Ovary (tissue), 9 donors: Measurements from ENCODE around the gene QSOX2. TPM values are rescaled to one million over a fixed set of nuclear protein-coding genes. Genes with fewer than 3 reads are reported as not detected.

ENCODE experiments used
- DNase-seq, 5 donors: peaks; one replicate each; pipeline ENCODE4 v3.0.0-alpha.2; 2019 to 2020
- H3K27ac ChIP-seq, 2 donors: fragments of 200-600 bp; one replicate each; pipeline versions ENCODE4 v1.5.1 to v1.8.0; 2019 to 2022
- H3K27me3 ChIP-seq: fragments of 200-600 bp; one replicate; pipeline ENCODE4 v1.8.0; 2022
- H3K36me3 ChIP-seq: fragments of 200-600 bp; sonication (generic); one replicate; pipeline ENCODE4 v1.5.1; 2019
- H3K4me1 ChIP-seq: one replicate; pipeline ENCODE4 v1.8.1; 2013; ENCODE audit warnings: mild to moderate bottlenecking, moderate library complexity; ENCODE audit not compliant: insufficient read depth
- H3K4me3 ChIP-seq: fragments of 200-600 bp; sonication (generic); one replicate; pipeline ENCODE4 v1.5.1; 2017
- H3K9me3 ChIP-seq, 2 donors: fragments of 200-600 bp in 1 of 2; sonication (generic) in 1 of 2; one replicate each; pipeline versions ENCODE4 v1.5.1 to v1.8.1; 2013 to 2019; ENCODE audit warnings: mild to moderate bottlenecking in 1 of 2, moderate library complexity in 1 of 2
- CTCF ChIP-seq, 3 donors: fragments of 450-650 bp in 2 of 3; fragments of 200-600 bp in 1 of 3; IDR thresholded peaks; one replicate each; pipeline versions ENCODE4 v1.5.1 to v1.8.0; 2016 to 2022; ENCODE audit warnings: antibody characterized with exemption in 3 of 3, mild to moderate bottlenecking in 1 of 3
- EP300 ChIP-seq: sonication (generic); formaldehyde crosslinking; IDR thresholded peaks from one replicate; pipeline ENCODE4 v1.6.1; 2017; ENCODE audit warnings: antibody characterized with exemption
- POLR2A ChIP-seq: fragments of 450-650 bp; IDR thresholded peaks from one replicate; pipeline ENCODE4 v1.6.1; 2017; ENCODE audit warnings: antibody characterized with exemption, mild to moderate bottlenecking, moderate library complexity
- WGBS, 3 donors: extraction: QIAGEN DNeasy Blood & Tissue Kit in 1 of 3; methylation state at CpG; one replicate each; pipeline versions ENCODE4 v1.1.5 to v1.1.7; 2013 to 2017; 5-methylcytosine and 5-hydroxymethylcytosine counted together
- intact Hi-C, 4 donors: fragments of 100-400 bp; cut with DNase I; formaldehyde crosslinking; loops; one replicate each; pipeline versions ENCODE4 v1.11.0 to v1.15.1; 2022 to 2023
- polyA plus RNA-seq, 2 donors: library from polyadenylated mRNA; stranded (reverse); fragments of 200-250 nt in 1 of 2; fragments of 350-450 nt in 1 of 2; fragmentation: Illumina TruSeq in 1 of 2; extraction: RNeasy Lipid Tissue Mini Kit (QIAGEN cat#74804) in 1 of 2; gene quantifications; one replicate each; pipeline ENCODE4 v1.2.3, GENCODE V29; 2013 to 2014
- total RNA-seq, 7 donors: library from RNA; depleted of rRNA in 2 of 7; stranded (reverse); fragments of >200 nt in 2 of 7; fragmentation: NEBNext Ultra II Directional in 3 of 7; extraction: Animal tissue kit (Norgen Biotek cat#: 25700) in 3 of 7; gene quantifications; one replicate each; pipeline versions ENCODE4 v1.1.0 to v1.2.4, GENCODE V29; 2016 to 2023
- donor health status: DM: no; HTN: no; CAD: no; lungs with moderate emphysema.
- donor health status: DM: no; HTN: no; CAD: no.
- donor health status: Bipolar disorder and iron deficiency.
- donor health status: DM: yes; HTN: yes; CAD: no.
- donor health status: DM: no; HTN: no; CAD: no.
- donor health status: DM: yes; HTN: yes; CAD: no.

The QSOX2 gene
- total and polyA plus RNA-seq, 9 donors: 5.6 to 14.3 (median 7.8) TPM

DNA sequence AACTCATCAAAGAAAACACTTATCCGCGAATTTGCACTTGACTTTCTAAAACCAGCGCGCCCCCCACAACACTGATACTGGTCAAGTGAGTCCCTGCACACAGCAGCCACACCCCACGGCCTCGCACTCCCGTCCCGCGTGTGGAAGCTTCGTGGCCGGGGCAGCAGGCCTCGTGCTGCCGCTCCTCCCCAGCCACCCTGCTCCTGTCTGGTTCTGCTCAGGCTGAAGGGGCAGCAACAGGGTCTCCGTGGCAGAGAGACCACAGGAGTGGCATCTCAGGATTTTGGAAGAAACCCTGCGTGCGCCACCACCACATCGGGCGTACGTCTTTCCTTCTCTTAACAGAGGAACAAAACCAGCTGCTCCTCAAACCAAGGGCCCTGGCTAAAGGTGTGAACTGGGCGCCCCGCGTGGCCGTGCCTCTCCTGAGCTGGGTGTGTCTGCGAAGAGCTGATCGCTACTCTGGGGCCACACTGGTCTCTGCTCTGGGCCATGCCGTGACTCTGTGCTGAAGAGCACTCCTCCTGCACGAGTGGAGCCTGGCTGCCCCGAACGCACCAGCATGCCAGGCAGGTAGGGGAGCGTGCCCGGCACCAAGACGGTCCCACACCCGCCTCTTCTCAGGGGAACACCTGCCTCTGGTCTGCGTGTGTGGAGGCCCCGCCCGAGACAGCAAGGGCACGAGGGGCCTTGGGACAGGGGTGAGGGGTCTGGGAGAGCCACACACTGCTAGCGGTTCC lies 23.3 kb downstream of the QSOX2 start:
- no peaks in the 10 kb centered on the region for H3K27me3 ChIP-seq
- DNase-seq: no peak
- no peak overlapping the region for H3K4me3 ChIP-seq
- no peak for TF ChIP-seq CTCF (IDR thresholded peaks at IDR 0.05)
- TF ChIP-seq EP300: no peak
- TF ChIP-seq POLR2A: no peak
- H3K9me3 ChIP-seq: no peaks in the 10 kb centered on the region
- 93% methylated on average over 38 of the region's 38 CpGs for WGBS, 3 donors
- no peaks in the 10 kb centered on the region for H3K4me1 ChIP-seq
- no peak overlapping the region for H3K27ac ChIP-seq
- intact Hi-C loops: no loop called here
- no peaks in the 10 kb centered on the region for H3K36me3 ChIP-seq

GRCh38 chr9:136220017-136220729 lies 25.4 kb downstream of the QSOX2 start:
- intact Hi-C loops: no loop called here
- Histone ChIP-seq H3K4me1 (no peaks in the 10 kb centered on the region), H3K27me3 (no peaks in the 10 kb centered on the region), H3K36me3 (no peaks in the 10 kb centered on the region), H3K27ac (no peak overlapping the region), H3K4me3 (no peak overlapping the region), H3K9me3 (no peaks in the 10 kb centered on the region)
- TF ChIP-seq POLR2A (no peak), EP300 (no peak), CTCF (IDR thresholded peaks at IDR 0.05) (no peak)
- WGBS, 3 donors: 87 to 88% (median 87%) methylated on average over 15 of the region's 15 CpGs
- DNase-seq: no peak

DNA sequence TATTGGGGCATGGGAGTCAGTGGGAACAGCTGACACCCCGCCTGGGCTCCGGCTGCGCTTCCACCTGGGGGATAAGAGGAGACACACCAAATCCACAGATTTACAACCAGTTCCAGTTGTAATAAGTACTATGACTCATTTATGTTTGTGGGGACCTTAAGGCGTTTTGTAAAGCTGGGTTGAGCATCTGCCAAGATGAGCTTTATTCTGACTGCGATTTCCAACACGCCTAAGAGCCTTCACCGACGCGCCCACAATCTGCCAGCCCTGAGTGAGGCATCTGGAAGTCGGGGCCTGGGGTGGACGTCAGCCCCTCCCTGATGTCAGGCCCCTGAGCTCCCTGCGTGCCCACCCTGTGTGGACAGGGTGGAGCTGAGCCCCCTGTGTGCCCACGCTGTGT lies 26.3 kb downstream of the QSOX2 start:
- DNase-seq: no peak
- Histone ChIP-seq H3K4me1 (no peaks in the 10 kb centered on the region), H3K27me3 (no peaks in the 10 kb centered on the region), H3K36me3 (no peaks in the 10 kb centered on the region), H3K4me3 (no peak overlapping the region), H3K27ac (no peak overlapping the region), H3K9me3 (no peaks in the 10 kb centered on the region)
- 85 to 91% (median 88%) methylated on average over 13 of the region's 13 CpGs for WGBS, 3 donors
- TF ChIP-seq CTCF (IDR thresholded peaks at IDR 0.05) (no peak), EP300 (no peak), POLR2A (no peak)
- intact Hi-C loops: no loop called here

GRCh38 chr9:136218673-136219072 lies 26.9 kb downstream of the QSOX2 start:
- no peak for DNase-seq
- Histone ChIP-seq H3K27ac (no peak overlapping the region), H3K4me1 (no peaks in the 10 kb centered on the region), H3K4me3 (no peak overlapping the region), H3K27me3 (no peaks in the 10 kb centered on the region), H3K9me3 (no peaks in the 10 kb centered on the region), H3K36me3 (no peaks in the 10 kb centered on the region)
- intact Hi-C loops: no loop called here
- no peak for TF ChIP-seq POLR2A
- no peak for TF ChIP-seq EP300
- no peak for TF ChIP-seq CTCF (IDR thresholded peaks at IDR 0.05)
- 87 to 91% (median 91%) methylated on average over 15 of the region's 15 CpGs for WGBS, 3 donors
